T-helper 9 cell (primary cell): ENCODE results near the gene FAM107A.
"Not testable (repeated sequence)": the region's sequence is repeated elsewhere in the genome, so short reads cannot be mapped to it uniquely, and the experiment has no call there.

Source experiments
- DNase-seq: peaks from one replicate; pipeline ENCODE4 v3.0.0-alpha.2; 2020

The FAM107A gene

GRCh38 chr3:58535531-58536500, 41.4 kb downstream of the FAM107A start:
- no peak for DNase-seq

- DNase-seq = no peak
Measured at GRCh38 chr3:58534592-58535494, 42.3 kb downstream of the FAM107A start.

GRCh38 chr3:58532794-58533220, 44.4 kb downstream of the FAM107A start:
- peak; percentile 63 for DNase-seq

- DNase-seq = no peak
Measured at GRCh38 chr3:58531956-58532355, 45.2 kb downstream of the FAM107A start.

- no peak for DNase-seq
Measured at GRCh38 chr3:58531555-58531954, 45.6 kb downstream of the FAM107A start.

GRCh38 chr3:58530354-58530865, 46.8 kb downstream of the FAM107A start:
- no peak for DNase-seq

GRCh38 chr3:58529516-58530353, 47.5 kb downstream of the FAM107A start:
- no peak for DNase-seq

- no peak for DNase-seq
Measured at GRCh38 chr3:58528629-58529028, 48.6 kb downstream of the FAM107A start.

- not testable (repeated sequence) for DNase-seq
Measured at GRCh38 chr3:58527440-58527839, 49.8 kb downstream of the FAM107A start.

- no peak for DNase-seq
Measured at GRCh38 chr3:58526515-58526957, 50.7 kb downstream of the FAM107A start.

- DNase-seq = no peak
Measured at GRCh38 chr3:58524326-58524888, 52.8 kb downstream of the FAM107A start.

- DNase-seq = no peak
Measured at GRCh38 chr3:58522759-58523425, 54.3 kb downstream of the FAM107A start.

- no peak for DNase-seq
Measured at GRCh38 chr3:58521917-58522631, 55.1 kb downstream of the FAM107A start.

GRCh38 chr3:58521336-58521670, 55.9 kb downstream of the FAM107A start:
- DNase-seq = no peak

- DNase-seq = no peak
Measured at GRCh38 chr3:58520403-58521335, 56.5 kb downstream of the FAM107A start.

- DNase-seq = no peak
Measured at GRCh38 chr3:58519668-58520402, 57.4 kb downstream of the FAM107A start.

- no peak for DNase-seq
Measured at GRCh38 chr3:58518291-58518789, 58.9 kb downstream of the FAM107A start.

GRCh38 chr3:58514405-58514804, 62.8 kb downstream of the FAM107A start:
- DNase-seq = no peak
